Immature natural killer cell (primary cell): ENCODE data around the gene CPNE5. TPM values are rescaled to one million over a fixed set of nuclear protein-coding genes. Genes with fewer than 3 reads are reported as not detected.
A peak's percentile ranks its signal among the peaks of the same experiment; 100 is the strongest.

Experiments
- DNase-seq, 3 donors: peaks; one replicate each; pipeline ENCODE4 v3.0.0; 2022; ENCODE audit warnings: mixed read lengths in 1 of 3
- H3K27ac Mint-ChIP-seq, 6 donors: one replicate each; pipeline ENCODE4 v1.8.0; 2020; ENCODE audit warnings: mixed read lengths in 6 of 6, mild to moderate bottlenecking in 5 of 6, inconsistent platforms in 4 of 6, moderate library complexity in 3 of 6
- H3K27me3 Mint-ChIP-seq, 3 donors: one replicate each; pipeline ENCODE4 v1.8.0; 2020 to 2021; ENCODE audit warnings: low read depth in 3 of 3, mild to moderate bottlenecking in 3 of 3, mixed read lengths in 3 of 3, moderate library complexity in 3 of 3, inconsistent platforms in 1 of 3
- H3K36me3 Mint-ChIP-seq, 3 donors: one replicate each; pipeline ENCODE4 v1.8.0; 2020; ENCODE audit warnings: mixed read lengths in 3 of 3, inconsistent platforms in 2 of 3, mild to moderate bottlenecking in 2 of 3
- H3K4me1 Mint-ChIP-seq, 2 donors: one replicate each; pipeline ENCODE4 v1.8.0; 2020; ENCODE audit warnings: inconsistent platforms in 2 of 2, mild to moderate bottlenecking in 2 of 2, mixed read lengths in 2 of 2, moderate library complexity in 1 of 2
- H3K4me3 Mint-ChIP-seq, 5 donors: one replicate each; pipeline ENCODE4 v1.8.0; 2020; ENCODE audit warnings: mild to moderate bottlenecking in 5 of 5, mixed read lengths in 5 of 5, inconsistent platforms in 3 of 5, moderate library complexity in 3 of 5
- H3K9me3 Mint-ChIP-seq, 6 donors: one replicate each; pipeline ENCODE4 v1.8.0; 2020; ENCODE audit warnings: mild to moderate bottlenecking in 6 of 6, mixed read lengths in 6 of 6, inconsistent platforms in 4 of 6, moderate library complexity in 3 of 6
- polyA plus RNA-seq, 3 donors: library from polyadenylated mRNA; unstranded; fragments of 300-500 nt; fragmentation: Illumina TruSeq; gene quantifications; one replicate each; pipeline ENCODE4 v1.2.3, GENCODE V29; 2021

Gene CPNE5
- polyA plus RNA-seq = under 1 TPM; 0.29 to 0.52 (median 0.49) TPM

GRCh38 chr6:36838896-36839748 is at the start of gene CPNE5:
TSS of gene CPNE5 (minus strand) at chr6:36839444. CDS start at chr6:36839377, 67 bp downstream.
- Mint-ChIP-seq H3K4me1 (peaks cover 8 to 15% of the 10 kb centered on the region in 2 donors), H3K9me3 (no peaks in the 10 kb centered on the region), H3K27me3 (peaks cover 8 to 18% (median 15%) of the 10 kb centered on the region in 3 donors), H3K27ac (no peak within 1 kb of the TSS), H3K36me3 (peaks cover 0 to 4% (median 0%) of the 10 kb centered on the region in 3 donors), H3K4me3 (peak within 1 kb of the TSS; percentile 62 to 80 (median 74))
- DNase-seq = no peak

DNA sequence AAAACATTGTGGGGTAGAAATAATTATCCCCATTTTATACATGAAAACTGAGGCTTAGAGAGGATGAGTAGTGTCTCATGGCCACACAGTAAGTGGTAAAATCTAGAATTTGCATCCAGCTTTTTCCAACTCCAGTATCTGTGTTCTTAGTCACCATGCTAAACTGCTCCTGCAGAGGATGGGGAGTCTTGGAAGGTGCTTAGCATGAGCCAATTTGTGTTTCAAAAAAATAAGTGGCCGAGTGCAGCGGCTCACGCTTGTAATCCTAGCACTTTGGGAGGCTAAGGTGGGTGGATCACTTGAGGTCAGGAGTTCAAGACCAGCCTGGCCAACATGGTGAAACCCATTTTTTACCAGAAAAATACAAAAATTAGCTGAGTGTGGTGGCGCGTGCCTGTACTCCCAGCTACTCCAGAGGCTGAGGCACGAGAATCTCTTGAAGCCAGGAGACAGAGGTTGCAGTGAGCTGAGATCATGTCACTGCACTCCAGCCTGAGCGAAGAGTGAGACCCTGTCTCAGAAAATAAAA is 48.9 kb upstream of the CPNE5 start:
- Mint-ChIP-seq H3K9me3 (no peaks in the 10 kb centered on the region), H3K4me1 (peaks cover 31 to 48% of the 10 kb centered on the region in 2 donors), H3K27me3 (peaks cover 0 to 5% (median 0%) of the 10 kb centered on the region in 3 donors), H3K4me3 (peak overlapping the region in 2 of 5 donors; percentile 1 to 9), H3K36me3 (no peaks in the 10 kb centered on the region), H3K27ac (peak overlapping the region in 1 of 6 donors; percentile 48)
- DNase-seq = no peak

- H3K4me1 Mint-ChIP-seq = peaks cover 31 to 48% of the 10 kb centered on the region in 2 donors
- no peak for DNase-seq
Observed at GRCh38 chr6:36886950-36887618, 47.8 kb upstream of the CPNE5 start.

GRCh38 chr6:36885461-36886401 is 46.5 kb upstream of the CPNE5 start, which contains the start of gene C6orf89:
TSS of gene C6orf89 (plus strand) at chr6:36885952. CDS start at chr6:36899445, 13,493 bp downstream.
- H3K4me1 Mint-ChIP-seq = peaks cover 31 to 48% of the 10 kb centered on the region in 2 donors
- peak; percentile 96 to 97 (median 96) for DNase-seq
- H3K4me3 Mint-ChIP-seq = peak within 1 kb of the TSS; percentile 88 to 92 (median 91)
- H3K9me3 Mint-ChIP-seq = no peaks in the 10 kb centered on the region
- H3K27ac Mint-ChIP-seq = peak within 1 kb of the TSS; percentile 91 to 95 (median 93)
- H3K27me3 Mint-ChIP-seq = peaks cover 0 to 5% (median 0%) of the 10 kb centered on the region in 3 donors
- H3K36me3 Mint-ChIP-seq = no peaks in the 10 kb centered on the region

More at GRCh38 chr6:36886950-36887618, 47.8 kb upstream of the CPNE5 start:
- Mint-ChIP-seq H3K27me3 (peaks cover 0 to 5% (median 0%) of the 10 kb centered on the region in 3 donors), H3K4me3 (peak overlapping the region; percentile 88 to 92 (median 91)), H3K36me3 (no peaks in the 10 kb centered on the region), H3K9me3 (no peaks in the 10 kb centered on the region), H3K27ac (peak overlapping the region in 5 of 6 donors; percentile 46 to 94 (median 90))

DNA sequence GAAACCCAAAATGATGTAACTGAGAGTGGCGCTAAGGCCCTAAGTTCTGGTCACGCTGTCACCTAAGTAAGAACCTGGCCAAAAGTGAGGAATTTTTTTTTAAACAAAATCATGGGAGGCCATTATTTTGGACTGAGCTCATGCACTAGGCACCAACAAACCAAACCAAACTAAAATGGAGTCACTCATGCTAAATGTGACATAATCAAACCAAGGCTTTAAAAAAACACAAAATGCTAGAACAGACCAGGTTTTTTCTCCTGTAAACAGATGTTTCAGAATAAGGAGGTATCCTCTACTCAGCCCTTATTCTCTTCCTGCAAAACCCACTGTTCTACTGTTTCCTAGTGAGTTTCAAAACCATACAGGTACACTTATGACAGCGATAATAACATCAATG is 45.4 kb upstream of the CPNE5 start:
- Mint-ChIP-seq H3K27ac (peak overlapping the region in 3 of 6 donors; percentile 60 to 94 (median 94)), H3K4me3 (no peak overlapping the region), H3K9me3 (no peaks in the 10 kb centered on the region), H3K4me1 (peaks cover 30 to 42% of the 10 kb centered on the region in 2 donors), H3K36me3 (no peaks in the 10 kb centered on the region), H3K27me3 (peaks cover 0 to 5% (median 0%) of the 10 kb centered on the region in 3 donors)
- DNase-seq = no peak

GRCh38 chr6:36875250-36875633 is 36.0 kb upstream of the CPNE5 start:
- peak overlapping the region; percentile 94 to 99 (median 98) for H3K27ac Mint-ChIP-seq
- peaks cover 0 to 6% (median 5%) of the 10 kb centered on the region in 3 donors for H3K27me3 Mint-ChIP-seq

GRCh38 chr6:36874443-36875249 is 35.4 kb upstream of the CPNE5 start, which contains the start of gene PPIL1:
TSS of gene PPIL1 (minus strand) at chr6:36874803. CDS start at chr6:36874772, 31 bp downstream.
- peak within 1 kb of the TSS; percentile 97 to 99 (median 99) for H3K4me3 Mint-ChIP-seq
- H3K4me1 Mint-ChIP-seq = peaks cover 28 to 31% of the 10 kb centered on the region in 2 donors
- H3K9me3 Mint-ChIP-seq = no peaks in the 10 kb centered on the region
- H3K36me3 Mint-ChIP-seq = peaks cover 0 to 6% (median 6%) of the 10 kb centered on the region in 3 donors
- peaks cover 0 to 6% (median 5%) of the 10 kb centered on the region in 3 donors for H3K27me3 Mint-ChIP-seq
- peak within 1 kb of the TSS; percentile 94 to 99 (median 98) for H3K27ac Mint-ChIP-seq
- DNase-seq = peak; percentile 86 to 90 (median 89)

More at GRCh38 chr6:36875250-36875633, 36.0 kb upstream of the CPNE5 start:
- H3K36me3 Mint-ChIP-seq = peaks cover 0 to 6% (median 2%) of the 10 kb centered on the region in 3 donors
- H3K4me3 Mint-ChIP-seq = peak overlapping the region; percentile 97 to 99 (median 99)
- no peak for DNase-seq
- H3K9me3 Mint-ChIP-seq = no peaks in the 10 kb centered on the region
- peaks cover 28 to 31% of the 10 kb centered on the region in 2 donors for H3K4me1 Mint-ChIP-seq

DNA sequence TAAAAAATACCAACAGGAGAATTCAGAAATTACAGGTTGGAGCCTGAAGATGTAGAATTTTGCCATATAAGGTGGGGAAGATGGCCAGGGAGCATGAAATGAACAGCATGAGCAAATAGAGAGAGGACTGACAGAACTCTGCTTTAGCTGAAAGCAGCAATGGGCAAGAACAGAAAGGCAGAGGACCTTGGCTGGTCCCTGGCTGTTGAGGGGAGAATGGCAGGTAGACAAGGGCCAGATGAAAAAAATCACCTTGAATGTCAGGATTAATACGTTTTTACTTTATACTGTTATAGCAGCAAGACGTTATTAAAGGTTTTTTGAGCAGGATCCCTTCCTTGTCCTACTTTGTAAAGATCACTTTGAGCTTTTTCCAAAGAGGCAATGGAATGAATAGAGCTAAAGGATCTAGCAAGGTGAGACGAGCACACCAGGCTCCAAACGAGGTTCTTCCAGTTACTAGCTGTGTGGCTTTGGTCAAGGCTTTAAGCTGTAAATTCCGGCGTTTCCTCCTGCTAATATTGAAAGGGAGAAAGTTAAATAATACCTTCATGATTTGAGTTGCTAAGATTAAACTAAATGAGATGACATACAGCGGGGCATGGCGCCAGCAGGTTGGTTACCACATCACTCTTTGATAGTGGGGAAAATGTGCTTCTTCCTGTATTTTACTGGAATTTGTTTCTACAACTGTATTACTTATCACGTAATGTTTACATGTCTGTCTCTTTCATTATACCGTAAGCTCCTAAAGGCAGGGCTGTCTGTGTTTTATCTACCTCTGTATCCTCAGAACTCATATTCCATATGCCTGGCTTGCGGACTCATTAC is 34.6 kb upstream of the CPNE5 start:
- peaks cover 28 to 31% of the 10 kb centered on the region in 2 donors for H3K4me1 Mint-ChIP-seq
- DNase-seq = no peak
- peaks cover 0 to 10% (median 6%) of the 10 kb centered on the region in 3 donors for H3K36me3 Mint-ChIP-seq
- H3K27ac Mint-ChIP-seq = peak overlapping the region; percentile 76 to 99 (median 96)
- no peaks in the 10 kb centered on the region for H3K9me3 Mint-ChIP-seq
- peaks cover 0 to 6% (median 5%) of the 10 kb centered on the region in 3 donors for H3K27me3 Mint-ChIP-seq
- peak overlapping the region; percentile 97 to 99 (median 99) for H3K4me3 Mint-ChIP-seq

- peaks cover 0 to 5% (median 5%) of the 10 kb centered on the region in 3 donors for H3K27me3 Mint-ChIP-seq
- peak overlapping the region in 5 of 6 donors; percentile 90 to 99 (median 98) for H3K27ac Mint-ChIP-seq
- peaks cover 31 to 32% of the 10 kb centered on the region in 2 donors for H3K4me1 Mint-ChIP-seq
- H3K36me3 Mint-ChIP-seq = peaks cover 2 to 12% (median 8%) of the 10 kb centered on the region in 3 donors
- no peak for DNase-seq
- H3K4me3 Mint-ChIP-seq = peak overlapping the region; percentile 97 to 99 (median 99)
- no peaks in the 10 kb centered on the region for H3K9me3 Mint-ChIP-seq
Observed at GRCh38 chr6:36873115-36873514, 33.9 kb upstream of the CPNE5 start.

- peaks cover 32 to 39% of the 10 kb centered on the region in 2 donors for H3K4me1 Mint-ChIP-seq
- H3K27ac Mint-ChIP-seq = no peak overlapping the region
- DNase-seq = no peak
- H3K9me3 Mint-ChIP-seq = no peaks in the 10 kb centered on the region
- H3K36me3 Mint-ChIP-seq = peaks cover 4 to 23% (median 17%) of the 10 kb centered on the region in 3 donors
- no peak overlapping the region for H3K4me3 Mint-ChIP-seq
- H3K27me3 Mint-ChIP-seq = peaks cover 0 to 5% (median 3%) of the 10 kb centered on the region in 3 donors
Observed at GRCh38 chr6:36871686-36872085, 32.4 kb upstream of the CPNE5 start.
